ENCODE measurements around the gene GSX2.

Gene GSX2

GRCh38 chr4:54056360-54056759, 43.6 kb upstream of the GSX2 start:
- no peak for TF ChIP-seq TAF1 (IDR thresholded peaks at IDR 0.05; ENCODE audit: borderline replicate concordance, insufficient read depth, low read length)
- TF ChIP-seq, protein P1, sequence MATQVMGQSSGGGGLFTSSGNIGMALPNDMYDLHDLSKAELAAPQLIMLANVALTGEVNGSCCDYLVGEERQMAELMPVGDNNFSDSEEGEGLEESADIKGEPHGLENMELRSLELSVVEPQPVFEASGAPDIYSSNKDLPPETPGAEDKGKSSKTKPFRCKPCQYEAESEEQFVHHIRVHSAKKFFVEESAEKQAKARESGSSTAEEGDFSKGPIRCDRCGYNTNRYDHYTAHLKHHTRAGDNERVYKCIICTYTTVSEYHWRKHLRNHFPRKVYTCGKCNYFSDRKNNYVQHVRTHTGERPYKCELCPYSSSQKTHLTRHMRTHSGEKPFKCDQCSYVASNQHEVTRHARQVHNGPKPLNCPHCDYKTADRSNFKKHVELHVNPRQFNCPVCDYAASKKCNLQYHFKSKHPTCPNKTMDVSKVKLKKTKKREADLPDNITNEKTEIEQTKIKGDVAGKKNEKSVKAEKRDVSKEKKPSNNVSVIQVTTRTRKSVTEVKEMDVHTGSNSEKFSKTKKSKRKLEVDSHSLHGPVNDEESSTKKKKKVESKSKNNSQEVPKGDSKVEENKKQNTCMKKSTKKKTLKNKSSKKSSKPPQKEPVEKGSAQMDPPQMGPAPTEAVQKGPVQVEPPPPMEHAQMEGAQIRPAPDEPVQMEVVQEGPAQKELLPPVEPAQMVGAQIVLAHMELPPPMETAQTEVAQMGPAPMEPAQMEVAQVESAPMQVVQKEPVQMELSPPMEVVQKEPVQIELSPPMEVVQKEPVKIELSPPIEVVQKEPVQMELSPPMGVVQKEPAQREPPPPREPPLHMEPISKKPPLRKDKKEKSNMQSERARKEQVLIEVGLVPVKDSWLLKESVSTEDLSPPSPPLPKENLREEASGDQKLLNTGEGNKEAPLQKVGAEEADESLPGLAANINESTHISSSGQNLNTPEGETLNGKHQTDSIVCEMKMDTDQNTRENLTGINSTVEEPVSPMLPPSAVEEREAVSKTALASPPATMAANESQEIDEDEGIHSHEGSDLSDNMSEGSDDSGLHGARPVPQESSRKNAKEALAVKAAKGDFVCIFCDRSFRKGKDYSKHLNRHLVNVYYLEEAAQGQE (IDR thresholded peaks at IDR 0.05; ENCODE audit: insufficient read depth in 1 of 2, low read depth in 2 of 2, low read length in 2 of 2): no peak
- no peak for TF ChIP-seq SIN3A (IDR thresholded peaks at IDR 0.05; ENCODE audit: borderline replicate concordance, insufficient read depth, low read length)
- TF ChIP-seq POLR2AphosphoS5 (IDR thresholded peaks at IDR 0.05; ENCODE audit: low read depth, low read length): no peak
- no peak for TF ChIP-seq FOXP2 (optimal IDR thresholded peaks at IDR 0.05; ENCODE audit: borderline replicate concordance, extremely low read depth, extremely low read length, insufficient read depth)

- TF ChIP-seq FOXP2 (optimal IDR thresholded peaks at IDR 0.05; ENCODE audit: borderline replicate concordance, extremely low read depth, extremely low read length, insufficient read depth) (no peak), POLR2AphosphoS5 (IDR thresholded peaks at IDR 0.05; ENCODE audit: low read depth, low read length) (no peak), TAF1 (IDR thresholded peaks at IDR 0.05; ENCODE audit: borderline replicate concordance, insufficient read depth, low read length) (no peak), SIN3A (IDR thresholded peaks at IDR 0.05; ENCODE audit: borderline replicate concordance, insufficient read depth, low read length) (no peak)
- TF ChIP-seq, protein P1 (IDR thresholded peaks at IDR 0.05; ENCODE audit: insufficient read depth in 1 of 2, low read depth in 2 of 2, low read length in 2 of 2): no peak
These were observed 41.8 kb upstream of the GSX2 start for GRCh38 chr4:54058171-54058570.

GRCh38 chr4:54060116-54060515, 39.8 kb upstream of the GSX2 start:
- TF ChIP-seq SIN3A (IDR thresholded peaks at IDR 0.05; ENCODE audit: borderline replicate concordance, insufficient read depth, low read length) (no peak), FOXP2 (optimal IDR thresholded peaks at IDR 0.05; ENCODE audit: borderline replicate concordance, extremely low read depth, extremely low read length, insufficient read depth) (no peak), TAF1 (IDR thresholded peaks at IDR 0.05; ENCODE audit: borderline replicate concordance, insufficient read depth, low read length) (no peak), POLR2AphosphoS5 (IDR thresholded peaks at IDR 0.05; ENCODE audit: low read depth, low read length) (no peak)
- TF ChIP-seq, protein P1 (IDR thresholded peaks at IDR 0.05; ENCODE audit: insufficient read depth in 1 of 2, low read depth in 2 of 2, low read length in 2 of 2): no peak

- TF ChIP-seq POLR2AphosphoS5 (IDR thresholded peaks at IDR 0.05; ENCODE audit: low read depth, low read length) (no peak), SIN3A (IDR thresholded peaks at IDR 0.05; ENCODE audit: borderline replicate concordance, insufficient read depth, low read length) (no peak), TAF1 (IDR thresholded peaks at IDR 0.05; ENCODE audit: borderline replicate concordance, insufficient read depth, low read length) (no peak), FOXP2 (optimal IDR thresholded peaks at IDR 0.05; ENCODE audit: borderline replicate concordance, extremely low read depth, extremely low read length, insufficient read depth) (no peak)
- TF ChIP-seq, protein P1 (IDR thresholded peaks at IDR 0.05; ENCODE audit: insufficient read depth in 1 of 2, low read depth in 2 of 2, low read length in 2 of 2): no peak
These were observed 38.9 kb upstream of the GSX2 start for GRCh38 chr4:54061067-54061466.

DNA sequence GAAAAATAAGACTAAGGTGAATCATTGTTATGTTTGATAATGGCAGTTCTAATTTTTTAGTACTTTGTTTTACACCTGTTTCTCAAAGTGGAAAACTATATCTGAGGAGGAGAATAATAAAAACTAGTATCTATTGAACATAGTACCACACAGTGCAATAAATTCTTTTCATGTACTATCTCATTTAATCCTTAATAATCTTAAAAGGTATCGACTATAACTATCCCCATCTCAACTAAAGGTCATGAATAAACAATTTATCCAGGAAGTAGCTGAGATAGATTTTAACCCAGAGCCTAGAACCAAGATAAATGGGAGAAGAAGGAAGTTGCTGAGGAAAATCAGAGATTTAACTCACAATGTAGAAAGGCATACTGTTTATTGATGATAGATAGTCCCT, 38.1 kb upstream of the GSX2 start:
- TF ChIP-seq FOXP2 (optimal IDR thresholded peaks at IDR 0.05; ENCODE audit: borderline replicate concordance, extremely low read depth, extremely low read length, insufficient read depth): no peak
- TF ChIP-seq TAF1 (IDR thresholded peaks at IDR 0.05; ENCODE audit: borderline replicate concordance, insufficient read depth, low read length): no peak
- no peak for TF ChIP-seq POLR2AphosphoS5 (IDR thresholded peaks at IDR 0.05; ENCODE audit: low read depth, low read length)
- TF ChIP-seq, protein P1 (IDR thresholded peaks at IDR 0.05; ENCODE audit: insufficient read depth in 1 of 2, low read depth in 2 of 2, low read length in 2 of 2): no peak
- TF ChIP-seq SIN3A (IDR thresholded peaks at IDR 0.05; ENCODE audit: borderline replicate concordance, insufficient read depth, low read length): no peak
